ENCODE results near the gene HOXB9.

Gene HOXB9

GRCh38 chr17:48641541-48642058, 15.4 kb upstream of the HOXB9 start:
- Histone ChIP-seq H3K4me3 (no peak overlapping the region), H3K4me1 (peaks cover 0 to 12% (median 4%) of the 10 kb centered on the region in 4 donors), H3K27ac (no peak overlapping the region), H3K27me3 (peaks cover 0 to 97% of the 10 kb centered on the region in 2 donors), H3K36me3 (no peaks in the 10 kb centered on the region), H3K9me3 (no peaks in the 10 kb centered on the region)
- no peak for DNase-seq
- intact Hi-C loops (cut with DNase I; ENCODE audit: low total_unique reads): no loop called here
- no peak for TF ChIP-seq CTCF (IDR thresholded peaks at IDR 0.05)

- intact Hi-C loops (cut with DNase I; ENCODE audit: low total_unique reads): no loop called here
- Histone ChIP-seq H3K9me3 (no peaks in the 10 kb centered on the region), H3K27ac (no peak overlapping the region), H3K4me1 (peaks cover 0 to 9% (median 2%) of the 10 kb centered on the region in 4 donors), H3K36me3 (no peaks in the 10 kb centered on the region), H3K27me3 (peaks cover 0 to 97% of the 10 kb centered on the region in 2 donors), H3K4me3 (no peak overlapping the region)
- DNase-seq: no peak
- TF ChIP-seq CTCF (IDR thresholded peaks at IDR 0.05): no peak
Measured at GRCh38 chr17:48640858-48641180, 14.7 kb upstream of the HOXB9 start.

- H3K36me3 ChIP-seq: no peaks in the 10 kb centered on the region
- no peak for DNase-seq
- H3K4me1 ChIP-seq: peaks cover 0 to 8% (median 2%) of the 10 kb centered on the region in 4 donors
- no peaks in the 10 kb centered on the region for H3K9me3 ChIP-seq
- no peak overlapping the region for H3K27ac ChIP-seq
- intact Hi-C loops (cut with DNase I; ENCODE audit: low total_unique reads): no loop called here
- no peak for TF ChIP-seq CTCF (IDR thresholded peaks at IDR 0.05)
- peaks cover 0 to 97% of the 10 kb centered on the region in 2 donors for H3K27me3 ChIP-seq
- no peak overlapping the region for H3K4me3 ChIP-seq
Measured at GRCh38 chr17:48639982-48640857, 14.1 kb upstream of the HOXB9 start.

- Histone ChIP-seq H3K36me3 (no peaks in the 10 kb centered on the region), H3K9me3 (no peaks in the 10 kb centered on the region), H3K4me1 (peaks cover 0 to 8% (median 2%) of the 10 kb centered on the region in 4 donors), H3K27me3 (peaks cover 0 to 97% of the 10 kb centered on the region in 2 donors), H3K27ac (no peak overlapping the region), H3K4me3 (no peak overlapping the region)
- no peak for TF ChIP-seq CTCF (IDR thresholded peaks at IDR 0.05)
- intact Hi-C loops (cut with DNase I; ENCODE audit: low total_unique reads): no loop called here
- no peak for DNase-seq
Measured at GRCh38 chr17:48639136-48639535, 13.0 kb upstream of the HOXB9 start.

- Histone ChIP-seq H3K27ac (no peak overlapping the region), H3K4me3 (no peak overlapping the region), H3K36me3 (no peaks in the 10 kb centered on the region), H3K27me3 (peaks cover 0 to 97% of the 10 kb centered on the region in 2 donors), H3K4me1 (peaks cover 0 to 16% (median 4%) of the 10 kb centered on the region in 4 donors), H3K9me3 (no peaks in the 10 kb centered on the region)
- no peak for DNase-seq
- intact Hi-C loops (cut with DNase I; ENCODE audit: low total_unique reads): no loop called here
- TF ChIP-seq CTCF (IDR thresholded peaks at IDR 0.05): no peak
Measured at GRCh38 chr17:48637323-48638260, 11.4 kb upstream of the HOXB9 start.

All from tibial artery (tissue), 4 donors.